Measurements from ENCODE around the gene TTC21A.

Gene TTC21A

GRCh38 chr3:39088456-39088855 is 19.0 kb upstream of the TTC21A start:
- Mint-ChIP-seq H3K27ac (peak overlapping the region; percentile 74), H3K4me1 (ENCODE audit: low read depth) (peaks cover 7% of the 10 kb centered on the region), H3K27me3 (no peaks in the 10 kb centered on the region), H3K4me3 (no peak overlapping the region), H3K9me3 (no peaks in the 10 kb centered on the region), H3K36me3 (ENCODE audit: low read depth) (peaks cover 82% of the 10 kb centered on the region)
- DNase-seq = no peak

GRCh38 chr3:39088889-39089288 is 18.6 kb upstream of the TTC21A start:
- H3K9me3 Mint-ChIP-seq = no peaks in the 10 kb centered on the region
- H3K36me3 Mint-ChIP-seq (ENCODE audit: low read depth) = peaks cover 81% of the 10 kb centered on the region
- DNase-seq = no peak
- no peak overlapping the region for H3K27ac Mint-ChIP-seq
- no peak overlapping the region for H3K4me3 Mint-ChIP-seq
- peaks cover 6% of the 10 kb centered on the region for H3K4me1 Mint-ChIP-seq (ENCODE audit: low read depth)
- H3K27me3 Mint-ChIP-seq = no peaks in the 10 kb centered on the region

- no peaks in the 10 kb centered on the region for H3K9me3 Mint-ChIP-seq
- no peaks in the 10 kb centered on the region for H3K27me3 Mint-ChIP-seq
- H3K4me3 Mint-ChIP-seq = no peak overlapping the region
- peaks cover 87% of the 10 kb centered on the region for H3K36me3 Mint-ChIP-seq (ENCODE audit: low read depth)
- peaks cover 6% of the 10 kb centered on the region for H3K4me1 Mint-ChIP-seq (ENCODE audit: low read depth)
- DNase-seq = no peak
- peak overlapping the region; percentile 64 for H3K27ac Mint-ChIP-seq
Observed at GRCh38 chr3:39090922-39091321, 16.6 kb upstream of the TTC21A start.

- Mint-ChIP-seq H3K4me1 (ENCODE audit: low read depth) (peaks cover 6% of the 10 kb centered on the region), H3K9me3 (no peaks in the 10 kb centered on the region), H3K4me3 (no peak overlapping the region), H3K36me3 (ENCODE audit: low read depth) (peaks cover 91% of the 10 kb centered on the region), H3K27ac (peak overlapping the region; percentile 65), H3K27me3 (no peaks in the 10 kb centered on the region)
- DNase-seq = no peak
Observed at GRCh38 chr3:39094851-39095677, 12.4 kb upstream of the TTC21A start.

GRCh38 chr3:39095778-39096177 is 11.7 kb upstream of the TTC21A start:
- DNase-seq = no peak
- peaks cover 88% of the 10 kb centered on the region for H3K36me3 Mint-ChIP-seq (ENCODE audit: low read depth)

GRCh38 chr3:39096775-39097174 is 10.7 kb upstream of the TTC21A start:
- H3K9me3 Mint-ChIP-seq = no peaks in the 10 kb centered on the region
- peaks cover 5% of the 10 kb centered on the region for H3K4me1 Mint-ChIP-seq (ENCODE audit: low read depth)
- DNase-seq = no peak
- H3K4me3 Mint-ChIP-seq = no peak overlapping the region
- H3K27ac Mint-ChIP-seq = peak overlapping the region; percentile 65
- H3K36me3 Mint-ChIP-seq (ENCODE audit: low read depth) = peaks cover 82% of the 10 kb centered on the region
- no peaks in the 10 kb centered on the region for H3K27me3 Mint-ChIP-seq

More at GRCh38 chr3:39095778-39096177, 11.7 kb upstream of the TTC21A start:
- Mint-ChIP-seq H3K27me3 (no peaks in the 10 kb centered on the region), H3K27ac (peak overlapping the region; percentile 65), H3K4me3 (no peak overlapping the region), H3K4me1 (ENCODE audit: low read depth) (peaks cover 3% of the 10 kb centered on the region), H3K9me3 (no peaks in the 10 kb centered on the region)

- Mint-ChIP-seq H3K27ac (peak overlapping the region; percentile 59), H3K27me3 (no peaks in the 10 kb centered on the region), H3K9me3 (no peaks in the 10 kb centered on the region), H3K4me1 (ENCODE audit: low read depth) (peaks cover 11% of the 10 kb centered on the region), H3K4me3 (no peak overlapping the region), H3K36me3 (ENCODE audit: low read depth) (peaks cover 73% of the 10 kb centered on the region)
- no peak for DNase-seq
Observed at GRCh38 chr3:39097716-39098472, 9.6 kb upstream of the TTC21A start.

- Mint-ChIP-seq H3K4me3 (no peak overlapping the region), H3K9me3 (no peaks in the 10 kb centered on the region), H3K36me3 (ENCODE audit: low read depth) (peaks cover 70% of the 10 kb centered on the region), H3K27me3 (no peaks in the 10 kb centered on the region), H3K27ac (peak overlapping the region; percentile 26), H3K4me1 (ENCODE audit: low read depth) (peaks cover 18% of the 10 kb centered on the region)
- DNase-seq = no peak
Observed at GRCh38 chr3:39098473-39099000, 8.9 kb upstream of the TTC21A start.

- peak overlapping the region; percentile 2 for H3K27ac Mint-ChIP-seq
- no peak for DNase-seq
- H3K9me3 Mint-ChIP-seq = no peaks in the 10 kb centered on the region
- H3K27me3 Mint-ChIP-seq = no peaks in the 10 kb centered on the region
- peaks cover 20% of the 10 kb centered on the region for H3K4me1 Mint-ChIP-seq (ENCODE audit: low read depth)
- no peak overlapping the region for H3K4me3 Mint-ChIP-seq
- H3K36me3 Mint-ChIP-seq (ENCODE audit: low read depth) = peaks cover 63% of the 10 kb centered on the region
Observed at GRCh38 chr3:39099242-39099641, 8.2 kb upstream of the TTC21A start.

GRCh38 chr3:39099738-39100499 is 7.6 kb upstream of the TTC21A start:
- Mint-ChIP-seq H3K27ac (peak overlapping the region; percentile 50), H3K4me1 (ENCODE audit: low read depth) (peaks cover 23% of the 10 kb centered on the region), H3K9me3 (no peaks in the 10 kb centered on the region), H3K36me3 (ENCODE audit: low read depth) (peaks cover 56% of the 10 kb centered on the region), H3K4me3 (no peak overlapping the region), H3K27me3 (no peaks in the 10 kb centered on the region)
- no peak for DNase-seq

GRCh38 chr3:39100500-39100886 is 7.0 kb upstream of the TTC21A start:
- H3K4me1 Mint-ChIP-seq (ENCODE audit: low read depth) = peaks cover 29% of the 10 kb centered on the region
- no peaks in the 10 kb centered on the region for H3K27me3 Mint-ChIP-seq
- no peak overlapping the region for H3K4me3 Mint-ChIP-seq
- peaks cover 50% of the 10 kb centered on the region for H3K36me3 Mint-ChIP-seq (ENCODE audit: low read depth)
- DNase-seq = no peak
- H3K27ac Mint-ChIP-seq = no peak overlapping the region
- H3K9me3 Mint-ChIP-seq = no peaks in the 10 kb centered on the region

GRCh38 chr3:39101022-39101689 is 6.3 kb upstream of the TTC21A start:
- H3K4me3 Mint-ChIP-seq = no peak overlapping the region
- H3K36me3 Mint-ChIP-seq (ENCODE audit: low read depth) = peaks cover 43% of the 10 kb centered on the region

GRCh38 chr3:39102504-39103323 is 4.8 kb upstream of the TTC21A start:
- no peak overlapping the region for H3K4me3 Mint-ChIP-seq
- H3K36me3 Mint-ChIP-seq (ENCODE audit: low read depth) = peaks cover 34% of the 10 kb centered on the region
- no peaks in the 10 kb centered on the region for H3K27me3 Mint-ChIP-seq
- H3K27ac Mint-ChIP-seq = peak overlapping the region; percentile 74
- no peaks in the 10 kb centered on the region for H3K9me3 Mint-ChIP-seq
- no peak for DNase-seq
- H3K4me1 Mint-ChIP-seq (ENCODE audit: low read depth) = peaks cover 44% of the 10 kb centered on the region

More at GRCh38 chr3:39101022-39101689, 6.3 kb upstream of the TTC21A start:
- H3K4me1 Mint-ChIP-seq (ENCODE audit: low read depth) = peaks cover 35% of the 10 kb centered on the region
- no peaks in the 10 kb centered on the region for H3K9me3 Mint-ChIP-seq
- peak; percentile 52 for DNase-seq
- no peaks in the 10 kb centered on the region for H3K27me3 Mint-ChIP-seq
- peak overlapping the region; percentile 65 for H3K27ac Mint-ChIP-seq

All from activated T-cell treated with anti-CD3 and anti-CD28 coated beads, Interleukin-2, amount 50 U/mL, for 24 hours (primary cell).